ENCODE measurements around the gene SP4. TPM values are rescaled to one million over a fixed set of nuclear protein-coding genes. Genes with fewer than 3 reads are reported as not detected.
"Not testable (repeated sequence)": the region's sequence is repeated elsewhere in the genome, so short reads cannot be mapped to it uniquely, and the experiment has no call there.

SP4 gene
- total RNA-seq, 1 donor from 2014 or later = 13.3 TPM

DNA sequence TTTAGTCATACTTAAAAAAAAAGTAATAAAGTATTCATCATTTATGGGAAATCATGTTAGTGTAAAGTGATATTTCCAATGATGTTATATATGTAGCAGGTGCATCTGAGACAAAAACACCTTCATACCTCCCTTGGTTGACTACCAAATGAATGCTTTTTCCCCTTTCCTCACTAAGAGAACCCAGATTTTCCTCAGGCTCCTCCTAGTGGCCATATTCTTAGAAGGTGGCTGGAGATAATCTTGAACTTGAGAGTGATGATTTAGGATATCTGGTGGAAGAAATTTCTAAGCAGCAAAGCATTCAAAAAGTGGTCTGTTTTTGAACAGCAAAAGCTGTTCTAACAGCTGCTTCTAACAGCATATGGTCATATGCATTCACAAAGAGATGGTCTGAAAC lies 98.1 kb downstream of the SP4 start:
- DNase-seq (ENCODE audit: low spot score) = no peak

DNA sequence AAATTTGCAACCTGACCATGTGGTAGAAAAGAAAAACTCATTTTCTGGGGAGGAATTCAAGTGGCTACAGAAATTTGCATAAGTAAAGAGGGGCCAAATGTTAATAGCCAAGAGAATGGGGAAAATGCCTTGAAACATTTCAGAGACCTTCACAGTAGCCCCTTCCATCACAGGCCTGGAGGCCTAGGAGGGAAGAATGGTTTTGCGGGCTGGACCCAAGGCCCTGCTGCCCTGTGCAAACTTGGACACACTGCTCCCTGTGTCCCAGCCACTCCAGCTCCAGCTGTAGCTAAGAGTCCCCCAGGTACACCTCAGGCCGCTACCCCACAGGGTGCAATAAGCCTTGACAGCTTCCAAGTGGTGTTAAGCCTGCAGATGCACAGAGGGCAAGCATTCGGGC lies 98.6 kb downstream of the SP4 start:
- DNase-seq (ENCODE audit: low spot score) = no peak

DNA sequence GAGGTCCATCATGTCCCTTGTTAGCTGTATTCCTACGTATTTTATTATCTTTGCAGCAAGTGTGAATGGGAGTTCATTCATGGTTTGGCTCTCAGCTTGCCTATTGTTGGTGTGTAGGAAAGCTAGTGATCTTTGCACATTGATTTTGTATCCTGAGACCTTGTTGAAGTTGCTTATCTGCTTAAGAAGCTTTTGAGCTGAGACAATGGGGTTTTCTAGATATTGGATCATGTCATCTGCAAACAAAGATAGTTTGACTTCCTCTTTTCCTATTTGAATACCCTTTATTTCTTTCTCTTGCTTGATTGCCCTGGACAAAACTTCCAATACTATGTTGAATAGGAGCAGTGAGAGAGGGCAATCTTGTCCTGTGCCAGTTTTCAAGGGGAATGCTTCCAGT lies 104.6 kb downstream of the SP4 start:
- DNase-seq (ENCODE audit: low spot score) = not testable (repeated sequence)

- not testable (repeated sequence) for DNase-seq (ENCODE audit: low spot score)
Measured at GRCh38 chr7:21533646-21534045, 105.8 kb downstream of the SP4 start.

- DNase-seq (ENCODE audit: low spot score) = not testable (repeated sequence)
Measured at GRCh38 chr7:21536445-21537118, 108.7 kb downstream of the SP4 start.

- no peak for DNase-seq (ENCODE audit: low spot score)
Measured at GRCh38 chr7:21538936-21539495, 111.1 kb downstream of the SP4 start.

- DNase-seq (ENCODE audit: low spot score) = no peak
Measured at GRCh38 chr7:21542891-21543527, 115.1 kb downstream of the SP4 start, which contains the start of gene DNAH11. DNAH11 (plus strand) TSS chr7:21543039; CDS start chr7:21543246, 207 bp downstream.

- DNase-seq (ENCODE audit: low spot score) = no peak
Measured at GRCh38 chr7:21543528-21544302, 115.8 kb downstream of the SP4 start.

DNA sequence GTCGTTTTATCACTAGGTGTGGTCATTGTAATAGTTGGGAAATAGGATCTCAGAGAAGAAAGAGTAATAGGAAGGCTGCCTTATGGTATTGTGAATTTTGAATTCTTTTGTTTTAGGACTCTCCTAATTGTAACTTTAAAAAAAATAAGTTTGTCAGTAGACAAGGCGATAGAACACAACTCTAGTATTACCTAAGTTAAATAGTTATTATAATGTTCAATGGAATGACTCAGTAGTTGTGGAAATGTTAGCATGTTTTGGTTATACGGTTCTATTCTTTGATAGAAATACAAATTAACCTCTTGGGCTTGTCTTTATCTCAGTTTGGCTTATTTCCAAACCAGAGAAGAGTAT lies 116.4 kb downstream of the SP4 start:
- no peak for DNase-seq (ENCODE audit: low spot score)

- no peak for DNase-seq (ENCODE audit: low spot score)
Measured at GRCh38 chr7:21544715-21545114, 116.8 kb downstream of the SP4 start.

DNA sequence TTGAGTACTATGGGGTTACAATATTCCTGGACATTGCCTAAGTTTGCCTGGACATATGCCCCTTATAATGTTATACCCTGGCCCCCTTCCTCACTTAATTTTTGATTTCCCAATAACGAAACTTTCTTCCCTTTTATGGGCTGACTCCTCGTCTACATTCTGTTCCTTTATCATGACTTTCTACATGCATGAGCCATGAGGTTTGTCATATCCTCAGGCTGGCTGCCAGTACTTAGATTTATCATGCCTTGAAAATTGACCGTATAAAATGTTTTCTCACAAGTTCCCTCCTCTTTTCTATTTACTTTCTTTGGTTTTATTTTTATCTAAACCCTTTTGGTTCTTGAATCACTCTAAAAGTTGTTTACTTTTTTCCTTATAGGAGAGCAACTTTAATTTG lies 119.6 kb downstream of the SP4 start:
- no peak for DNase-seq (ENCODE audit: low spot score)

DNA sequence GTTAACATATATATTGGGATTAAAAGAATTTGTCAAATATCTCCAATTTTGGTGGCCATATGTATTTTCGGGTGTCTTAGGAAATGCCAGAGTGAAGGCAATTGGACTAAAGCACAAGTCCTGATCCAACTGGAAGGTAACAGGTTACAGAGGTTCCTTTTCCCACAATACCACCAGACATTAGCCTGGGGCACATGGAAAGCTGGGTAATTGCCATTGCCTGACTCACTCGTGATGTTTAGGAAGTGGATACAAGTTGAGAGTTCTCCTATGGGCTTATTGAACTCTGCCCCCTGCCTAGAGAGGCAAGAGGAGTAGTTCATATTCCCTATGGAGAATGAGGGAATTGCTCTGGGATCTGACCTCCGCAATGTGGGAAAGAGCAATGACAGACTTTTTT lies 120.6 kb downstream of the SP4 start:
- DNase-seq (ENCODE audit: low spot score) = no peak

DNA sequence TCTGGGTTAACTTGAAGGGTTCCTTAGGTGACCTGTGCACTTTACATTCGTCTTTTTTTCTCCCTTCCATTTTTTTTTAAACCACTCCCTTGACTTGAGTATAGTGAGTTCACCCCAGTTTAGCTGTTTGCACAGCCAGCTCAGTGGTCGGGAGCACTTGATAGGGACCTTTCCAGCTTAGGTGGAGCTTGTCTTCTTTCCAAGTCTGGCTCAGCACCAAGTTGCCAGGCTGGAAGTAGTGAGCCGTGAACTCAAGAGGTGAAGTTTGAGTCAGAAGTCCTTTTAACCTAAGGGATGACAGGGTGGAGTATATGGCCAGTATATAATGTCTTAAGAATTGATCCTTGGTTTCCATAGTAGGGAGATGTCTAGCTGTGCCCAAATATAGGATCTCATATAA lies 122.2 kb downstream of the SP4 start:
- no peak for DNase-seq (ENCODE audit: low spot score)

DNA sequence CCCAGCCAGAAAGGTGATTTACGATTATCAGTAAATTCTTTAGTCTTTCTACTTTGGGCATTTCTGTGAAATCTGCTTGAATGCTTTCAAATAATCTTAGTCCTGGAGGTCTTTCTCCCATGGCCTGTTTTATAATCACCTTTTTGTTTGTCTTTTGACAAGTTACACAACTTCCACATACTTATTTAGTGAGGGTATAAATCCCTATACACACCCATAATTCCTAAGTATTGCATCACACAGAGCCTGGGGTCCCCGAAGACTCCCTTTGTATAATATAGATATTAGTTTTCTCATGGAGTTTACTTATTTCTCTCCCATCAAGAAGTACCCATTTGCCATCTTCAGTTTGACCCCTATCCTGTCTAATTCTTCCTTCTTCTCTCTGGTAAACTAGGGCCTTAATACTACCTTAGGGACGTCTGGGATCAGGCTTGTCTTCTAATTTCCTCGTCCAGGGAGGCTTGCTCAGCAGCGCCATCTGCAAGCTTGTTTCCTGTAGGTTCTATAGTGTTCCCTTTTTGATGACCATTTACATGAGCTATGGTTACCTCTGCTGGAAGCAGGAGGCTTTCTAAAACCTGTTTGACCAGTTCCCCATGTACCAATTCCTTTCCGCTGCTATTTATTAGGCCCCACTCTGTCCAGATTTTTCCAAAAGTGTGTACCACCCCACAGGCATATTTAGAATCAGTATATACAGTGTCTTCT lies 123.1 kb downstream of the SP4 start:
- no peak for DNase-seq (ENCODE audit: low spot score)

DNA sequence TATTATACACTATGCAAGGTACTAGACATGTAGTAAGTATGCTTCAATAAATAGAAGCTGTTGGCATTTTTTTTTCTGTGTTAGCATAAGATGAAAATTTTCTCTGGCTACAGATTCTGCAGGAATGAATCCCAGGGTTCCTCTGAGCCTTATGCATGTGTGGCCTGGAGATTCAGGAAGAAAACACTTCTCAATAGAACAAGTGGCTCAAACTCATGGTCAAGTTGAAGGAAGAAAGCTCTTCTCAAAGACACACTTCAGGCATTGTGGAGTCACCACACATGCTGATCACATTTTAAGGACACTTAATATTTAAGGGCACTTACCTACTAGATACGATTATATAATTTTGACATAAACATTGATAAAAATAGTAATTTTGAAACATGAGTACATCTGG lies 134.5 kb downstream of the SP4 start:
- no peak for DNase-seq (ENCODE audit: low spot score)

Other genes with a start within 250 kb of the SP4 start
- gene DNAH11, start 115.0 kb downstream of the SP4 start, total RNA-seq = 0.94 TPM